ENCODE data around the gene HOXA2.
A peak's percentile ranks its signal among the peaks of the same experiment; 100 is the strongest.

The HOXA2 gene

DNA sequence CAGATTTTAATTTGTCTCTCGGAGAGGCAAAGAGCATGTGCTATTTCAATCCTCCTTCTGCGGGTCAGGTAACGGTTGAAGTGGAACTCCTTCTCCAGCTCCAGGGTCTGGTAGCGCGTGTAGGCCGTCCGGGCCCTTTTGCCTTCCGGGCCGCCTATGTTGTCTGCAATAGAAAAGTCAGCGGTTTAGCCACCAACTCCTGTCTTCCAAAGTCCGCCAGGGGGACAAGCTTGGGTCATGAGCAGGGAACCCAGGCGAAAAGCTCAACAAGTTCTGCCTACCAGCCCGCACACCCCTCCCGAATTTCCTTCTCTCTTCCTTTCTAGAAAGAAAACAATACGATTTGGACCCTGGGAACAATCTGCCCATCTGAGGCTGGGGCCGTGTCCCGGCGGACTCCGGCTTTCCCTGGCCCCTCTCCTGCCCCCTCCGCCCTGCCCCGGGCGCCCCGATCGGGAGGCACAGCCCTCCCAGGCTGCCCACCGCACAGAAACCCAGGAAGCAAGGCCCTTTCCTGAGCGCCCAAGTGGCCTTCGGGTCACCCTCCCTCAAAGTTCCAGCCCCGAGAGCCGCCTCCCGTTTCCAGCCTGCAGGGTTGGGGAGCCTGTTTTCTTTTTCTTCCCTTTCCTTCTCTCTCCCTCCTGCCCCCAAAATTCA, 39.6 kb upstream of the HOXA2 start:
- peak overlapping the region; percentile 69 for H3K27ac ChIP-seq
- DNase-seq (ENCODE audit: low read depth, low spot score): no peak

DNA sequence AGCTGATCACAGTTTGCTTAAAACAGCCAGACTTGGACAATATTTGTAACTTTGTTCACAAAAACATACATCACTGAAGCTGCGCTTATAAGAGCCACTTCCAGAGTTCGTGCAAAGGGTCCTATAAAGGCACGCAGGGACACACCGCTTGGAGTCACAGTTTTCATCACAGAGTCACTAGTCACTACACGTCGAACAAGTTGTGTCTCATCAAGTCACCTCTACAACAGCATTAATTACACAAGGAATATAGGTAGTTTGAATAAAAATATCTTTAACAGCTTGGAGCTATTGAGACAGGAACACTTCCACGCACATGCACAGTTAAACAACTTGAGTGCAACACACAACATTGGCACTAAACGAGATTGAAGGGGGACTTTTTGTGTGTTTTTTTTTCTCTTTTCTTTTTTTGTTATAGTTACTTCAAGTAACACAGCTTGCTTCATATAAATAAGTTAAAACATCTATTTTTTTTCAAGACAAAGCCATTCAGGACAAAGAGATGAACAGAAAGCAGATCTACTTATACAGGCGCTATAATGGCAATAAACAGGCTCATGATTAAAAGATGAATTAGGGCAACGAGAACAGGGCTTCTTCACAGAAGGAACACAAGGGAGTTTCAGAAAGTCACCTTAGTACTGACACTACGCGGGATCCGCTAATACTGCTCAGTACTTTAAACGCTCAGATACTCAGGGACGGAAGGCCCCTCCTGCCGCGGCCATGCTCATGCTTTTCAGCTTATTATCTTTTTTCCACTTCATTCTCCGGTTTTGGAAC, 38.8 kb upstream of the HOXA2 start:
- DNase-seq (ENCODE audit: low read depth, low spot score): no peak
- peak overlapping the region; percentile 69 for H3K27ac ChIP-seq

DNA sequence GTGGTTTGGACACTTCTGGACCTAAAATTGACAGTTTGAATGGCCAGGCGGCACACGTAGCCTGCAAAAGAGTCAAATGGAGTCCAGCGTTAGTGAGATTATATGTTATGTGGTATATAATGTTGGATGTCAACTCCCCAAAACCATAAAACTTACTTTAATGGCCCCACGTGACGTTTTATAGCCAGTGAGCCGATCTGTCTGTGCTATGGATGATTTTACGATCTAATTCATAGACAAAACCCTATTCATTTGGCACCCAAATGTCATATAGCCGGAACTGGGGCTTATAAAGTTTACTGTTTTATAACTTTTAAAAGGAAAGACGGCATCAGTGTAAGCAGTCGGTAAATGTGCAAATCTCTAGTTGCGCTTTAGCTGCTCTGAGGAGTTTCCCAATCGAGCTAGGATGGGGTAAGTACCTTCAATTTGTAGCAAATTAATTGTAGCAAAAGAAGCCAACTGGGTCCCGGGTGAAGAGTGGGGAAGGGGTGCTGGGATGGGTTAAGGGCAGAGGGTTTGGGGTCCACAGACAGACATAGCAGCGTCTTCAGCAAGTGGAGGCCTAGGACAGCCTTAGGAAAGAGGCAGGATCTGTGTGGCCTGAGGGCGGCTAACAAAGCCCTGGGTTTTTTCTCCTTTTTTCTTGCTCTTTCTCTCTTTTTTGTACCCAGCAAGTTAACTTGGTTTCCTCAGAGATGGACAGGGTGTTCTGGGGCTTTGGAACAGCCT, 37.8 kb upstream of the HOXA2 start:
- no peak for DNase-seq (ENCODE audit: low read depth, low spot score)
- peak overlapping the region; percentile 59 for H3K27ac ChIP-seq

DNA sequence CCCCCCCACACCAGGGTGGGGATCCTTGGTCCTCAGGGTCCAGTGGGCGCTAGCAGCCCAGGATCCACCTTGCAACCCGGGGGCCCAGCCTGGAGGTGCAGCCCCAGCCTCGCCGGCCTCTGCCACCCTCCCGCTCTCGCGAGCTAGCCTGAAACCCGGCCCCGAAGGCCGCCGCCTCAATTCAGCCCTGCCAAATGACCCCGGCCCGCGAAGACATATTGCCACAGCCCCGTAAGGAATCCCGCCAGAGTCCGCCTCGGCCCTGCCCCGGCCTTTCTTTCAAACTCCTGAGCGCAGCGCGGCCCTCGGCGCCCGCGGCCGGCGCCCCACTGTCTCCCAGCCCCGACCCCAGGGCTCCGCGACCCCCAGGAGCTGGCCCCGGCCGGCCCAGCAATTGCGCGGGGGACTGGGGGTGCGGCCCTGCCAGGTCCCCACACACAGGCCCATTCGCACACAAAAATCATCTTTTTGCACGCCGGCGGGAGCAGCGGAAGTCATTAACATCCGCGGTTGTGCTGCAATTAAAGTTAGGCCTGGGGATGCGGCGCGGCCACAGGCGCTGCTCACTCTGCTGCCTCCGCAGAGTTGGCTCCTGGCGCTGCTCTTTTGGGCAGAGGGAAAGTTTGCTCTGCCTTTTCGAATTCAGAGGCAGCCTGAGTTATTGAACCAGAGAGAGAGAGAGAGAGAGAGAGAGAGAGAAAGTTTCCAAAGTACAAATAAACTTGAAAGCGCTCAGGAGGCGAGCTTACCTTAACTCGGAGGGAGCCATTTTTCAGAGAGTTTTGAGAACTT, 37.0 kb upstream of the HOXA2 start:
- H3K27ac ChIP-seq: peak overlapping the region; percentile 59
- DNase-seq (ENCODE audit: low read depth, low spot score): no peak

DNA sequence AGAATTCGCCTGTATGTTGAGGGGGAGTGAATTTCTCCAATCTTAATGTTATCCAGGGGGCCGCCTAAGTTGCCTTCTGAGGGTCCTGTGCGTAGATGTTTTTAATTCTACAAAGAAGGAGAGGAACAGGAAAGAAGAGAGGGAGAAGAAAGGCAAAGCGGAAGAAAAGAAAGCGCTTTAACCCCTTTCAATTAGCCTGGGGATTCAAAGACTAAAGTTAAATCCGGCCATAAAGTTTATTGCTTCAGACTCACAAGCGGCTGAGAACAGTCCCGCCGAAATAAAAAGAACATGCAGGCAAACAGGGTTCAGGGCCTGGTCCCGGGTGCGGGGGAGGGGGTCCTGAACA, 36.5 kb upstream of the HOXA2 start:
- DNase-seq (ENCODE audit: low read depth, low spot score): no peak
- H3K27ac ChIP-seq: peak overlapping the region; percentile 59

- peak overlapping the region; percentile 59 for H3K27ac ChIP-seq
- DNase-seq (ENCODE audit: low read depth, low spot score): no peak
Observed at GRCh38 chr7:27138472-27138871, 36.0 kb upstream of the HOXA2 start.

DNA sequence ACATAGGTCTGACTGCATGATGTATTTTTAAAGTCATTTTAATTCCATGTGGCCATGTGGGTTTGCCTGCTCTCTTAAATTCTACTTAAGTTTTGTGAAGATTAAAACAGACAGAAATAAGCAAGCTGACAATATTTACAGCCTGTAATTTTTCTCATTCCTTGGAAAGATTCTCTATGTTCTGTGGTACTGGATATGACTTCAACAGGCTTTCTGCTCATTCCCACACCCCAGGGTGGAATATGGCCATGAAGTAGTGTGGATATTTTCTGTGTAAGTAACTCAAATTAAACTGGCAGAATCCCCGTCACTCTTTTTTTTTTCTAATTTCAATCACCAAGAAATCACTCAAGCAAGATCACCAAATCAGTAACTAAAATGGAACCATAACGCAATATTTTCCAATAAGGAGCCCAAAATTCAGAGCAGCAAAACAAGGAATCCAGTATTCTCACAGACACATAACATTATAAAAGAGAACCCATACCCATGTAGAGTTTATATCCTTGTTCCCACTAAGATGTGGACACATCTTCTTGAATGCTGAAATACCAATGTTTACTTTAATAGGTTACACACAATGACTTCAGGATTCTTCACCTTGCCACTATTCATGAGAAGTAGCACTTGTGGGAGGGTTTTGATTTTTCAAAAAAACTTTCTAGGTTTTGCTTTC, 35.3 kb upstream of the HOXA2 start:
- DNase-seq (ENCODE audit: low read depth, low spot score): no peak
- H3K27ac ChIP-seq: peak overlapping the region; percentile 59

- no peak for DNase-seq (ENCODE audit: low read depth, low spot score)
- peak overlapping the region; percentile 33 for H3K27ac ChIP-seq
Observed at GRCh38 chr7:27134392-27134791, 31.9 kb upstream of the HOXA2 start.

DNA sequence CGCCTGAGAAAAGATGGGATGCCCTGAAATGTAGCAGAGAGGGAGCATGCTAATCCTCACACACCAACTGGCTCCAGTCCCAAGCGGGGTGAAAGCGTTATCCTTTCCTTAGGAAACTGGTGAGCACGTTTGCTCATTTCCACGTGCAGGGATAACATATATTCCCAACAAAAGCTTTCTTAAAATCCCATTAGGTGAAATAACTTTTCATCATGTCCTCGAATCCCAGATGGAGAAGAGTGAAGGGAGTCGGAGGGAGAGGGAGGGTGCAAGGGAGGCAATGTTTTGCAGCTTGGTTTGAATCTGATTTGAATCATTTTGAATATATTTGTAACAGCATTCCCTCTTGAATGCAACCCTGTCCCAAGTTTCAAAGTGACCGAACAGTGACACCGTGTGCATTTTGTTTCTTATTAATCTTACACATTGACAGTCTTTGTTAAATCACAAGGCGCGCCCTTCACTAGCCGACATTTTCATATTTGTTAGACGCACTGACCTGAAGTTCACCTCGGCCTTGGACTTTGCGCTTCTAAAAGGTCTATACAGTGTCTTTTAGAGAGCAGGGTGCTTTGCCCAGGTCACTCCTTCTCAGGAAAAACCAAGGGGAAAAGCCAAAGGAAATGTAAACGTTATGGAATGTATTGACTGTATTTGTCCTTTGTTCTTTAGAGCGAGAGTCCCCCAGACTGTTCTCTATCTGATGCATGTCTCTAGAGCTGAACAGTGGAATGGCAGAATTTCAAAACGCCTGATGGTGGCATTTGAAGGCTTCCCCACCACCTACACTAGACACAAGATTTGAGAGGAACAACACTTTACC, 31.1 kb upstream of the HOXA2 start:
- peak overlapping the region; percentile 33 for H3K27ac ChIP-seq

GRCh38 chr7:27132978-27133377, 30.5 kb upstream of the HOXA2 start:
- no peak overlapping the region for H3K27ac ChIP-seq

More for the DNA sequence above, 31.1 kb upstream of the HOXA2 start:
- DNase-seq (ENCODE audit: low read depth, low spot score): no peak

DNA sequence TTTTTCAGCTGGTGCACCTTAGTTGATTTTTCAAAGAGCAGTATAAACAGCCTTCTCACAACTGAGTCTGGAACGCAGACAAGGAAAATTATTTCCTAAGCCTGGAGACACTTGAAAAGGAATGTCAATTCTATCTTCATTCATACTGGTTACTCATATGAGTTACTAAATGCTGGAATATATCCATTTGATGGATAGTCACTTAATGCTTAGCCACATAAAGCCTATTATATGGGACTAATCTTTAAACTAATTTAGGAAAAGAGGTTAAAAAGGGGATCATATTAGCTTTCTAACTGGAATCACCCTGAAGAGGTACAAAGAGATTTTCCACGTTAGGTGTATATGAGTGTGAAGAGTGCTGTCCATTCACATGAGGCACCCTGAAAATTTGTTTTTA, 29.7 kb upstream of the HOXA2 start:
- H3K27ac ChIP-seq: no peak overlapping the region
- DNase-seq (ENCODE audit: low read depth, low spot score): no peak

More at GRCh38 chr7:27132978-27133377, 30.5 kb upstream of the HOXA2 start:
- DNase-seq (ENCODE audit: low read depth, low spot score): no peak

DNA sequence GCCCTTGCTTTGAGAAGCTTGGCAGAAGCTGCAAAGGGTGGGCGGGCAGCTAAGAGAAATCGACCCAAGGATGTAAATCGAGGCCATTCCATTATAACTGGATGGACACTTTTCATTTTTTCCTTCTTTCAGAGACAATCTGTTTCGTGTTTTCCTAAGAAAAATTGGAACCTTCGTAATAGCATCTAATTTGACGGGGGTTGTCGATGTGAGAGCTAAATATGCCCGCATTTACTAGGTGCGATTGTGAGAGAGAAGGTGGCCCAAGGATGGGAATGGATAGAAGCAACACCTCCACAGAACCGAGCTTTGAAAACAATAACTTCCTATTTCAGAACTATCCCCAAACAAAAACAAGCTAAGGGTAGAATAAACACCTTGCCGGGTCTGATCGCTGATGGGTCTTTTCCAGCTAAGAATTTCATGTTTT, 28.9 kb upstream of the HOXA2 start:
- no peak overlapping the region for H3K27ac ChIP-seq
- DNase-seq (ENCODE audit: low read depth, low spot score): no peak

GRCh38 chr7:27130540-27131389, 28.3 kb upstream of the HOXA2 start, which contains the start of gene HOXA4:
Gene HOXA4 (minus strand): TSS chr7:27130757. CDS start chr7:27130733, 24 bp downstream.
- no peak for DNase-seq (ENCODE audit: low read depth, low spot score)
- H3K27ac ChIP-seq: peak within 1 kb of the TSS; percentile 2

GRCh38 chr7:27129729-27130539, 27.5 kb upstream of the HOXA2 start:
- no peak overlapping the region for H3K27ac ChIP-seq
- DNase-seq (ENCODE audit: low read depth, low spot score): no peak

GRCh38 chr7:27128776-27129728, 26.6 kb upstream of the HOXA2 start:
- no peak for DNase-seq (ENCODE audit: low read depth, low spot score)
- no peak overlapping the region for H3K27ac ChIP-seq

DNA sequence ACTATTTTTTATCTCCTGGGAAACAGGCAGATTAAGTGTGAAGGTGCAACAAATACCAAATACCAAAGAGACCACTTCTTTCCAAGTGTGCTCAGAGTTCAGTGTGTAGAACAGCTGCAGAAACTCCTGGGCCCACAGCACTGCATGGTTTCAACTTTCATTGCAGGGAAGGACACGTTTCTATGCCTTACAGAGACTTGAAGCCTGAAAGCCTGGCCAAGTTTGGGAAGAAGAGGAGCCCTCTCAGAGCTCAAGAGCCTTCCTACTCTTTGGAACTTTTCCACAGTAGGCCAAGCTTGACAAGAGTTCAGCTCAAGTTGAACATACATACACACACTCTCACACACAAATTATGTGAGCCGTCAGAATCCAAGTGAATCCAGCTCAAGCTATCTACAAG, 25.6 kb upstream of the HOXA2 start:
- DNase-seq (ENCODE audit: low read depth, low spot score): no peak

More for the DNA sequence above, 25.6 kb upstream of the HOXA2 start:
- no peak overlapping the region for H3K27ac ChIP-seq

Data from epithelial cell of prostate (primary cell).